Measurements from ENCODE around the gene ATE1.

- TF ChIP-seq RARB (CRISPR knock-in tag; IDR thresholded peaks at IDR 0.05) (no peak), PATZ1 (CRISPR knock-in tag; IDR thresholded peaks at IDR 0.05; ENCODE audit: borderline replicate concordance) (no peak), ZFP3 (CRISPR knock-in tag; IDR thresholded peaks at IDR 0.05) (no peak), CSDC2 (CRISPR knock-in tag; IDR thresholded peaks at IDR 0.05) (no peak), ISL1 (CRISPR knock-in tag; IDR thresholded peaks at IDR 0.05) (no peak), TCF4 (CRISPR knock-in tag; IDR thresholded peaks at IDR 0.05; ENCODE audit: borderline replicate concordance) (no peak), ARNTL (CRISPR knock-in tag; IDR thresholded peaks at IDR 0.05; ENCODE audit: borderline replicate concordance, low read depth) (no peak), ZNF8 (CRISPR knock-in tag; IDR thresholded peaks at IDR 0.05) (no peak), ZNF70 (CRISPR knock-in tag; IDR thresholded peaks at IDR 0.05) (no peak)
- TF ChIP-seq, protein P1, sequence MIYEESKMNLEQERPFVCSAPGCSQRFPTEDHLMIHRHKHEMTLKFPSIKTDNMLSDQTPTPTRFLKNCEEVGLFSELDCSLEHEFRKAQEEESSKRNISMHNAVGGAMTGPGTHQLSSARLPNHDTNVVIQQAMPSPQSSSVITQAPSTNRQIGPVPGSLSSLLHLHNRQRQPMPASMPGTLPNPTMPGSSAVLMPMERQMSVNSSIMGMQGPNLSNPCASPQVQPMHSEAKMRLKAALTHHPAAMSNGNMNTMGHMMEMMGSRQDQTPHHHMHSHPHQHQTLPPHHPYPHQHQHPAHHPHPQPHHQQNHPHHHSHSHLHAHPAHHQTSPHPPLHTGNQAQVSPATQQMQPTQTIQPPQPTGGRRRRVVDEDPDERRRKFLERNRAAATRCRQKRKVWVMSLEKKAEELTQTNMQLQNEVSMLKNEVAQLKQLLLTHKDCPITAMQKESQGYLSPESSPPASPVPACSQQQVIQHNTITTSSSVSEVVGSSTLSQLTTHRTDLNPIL (CRISPR knock-in tag; IDR thresholded peaks at IDR 0.05; ENCODE audit: low read depth), result no peak
Observed at GRCh38 chr10:121698902-121699301, 228.9 kb downstream of the ATE1 start.

All from SK-N-SH treated with all-trans-retinoic acid at 6 μM for 48 hours (cell line).